ENCODE results near the gene CCDC88C.
A peak's percentile ranks its signal among the peaks of the same experiment; 100 is the strongest.

CCDC88C gene

DNA sequence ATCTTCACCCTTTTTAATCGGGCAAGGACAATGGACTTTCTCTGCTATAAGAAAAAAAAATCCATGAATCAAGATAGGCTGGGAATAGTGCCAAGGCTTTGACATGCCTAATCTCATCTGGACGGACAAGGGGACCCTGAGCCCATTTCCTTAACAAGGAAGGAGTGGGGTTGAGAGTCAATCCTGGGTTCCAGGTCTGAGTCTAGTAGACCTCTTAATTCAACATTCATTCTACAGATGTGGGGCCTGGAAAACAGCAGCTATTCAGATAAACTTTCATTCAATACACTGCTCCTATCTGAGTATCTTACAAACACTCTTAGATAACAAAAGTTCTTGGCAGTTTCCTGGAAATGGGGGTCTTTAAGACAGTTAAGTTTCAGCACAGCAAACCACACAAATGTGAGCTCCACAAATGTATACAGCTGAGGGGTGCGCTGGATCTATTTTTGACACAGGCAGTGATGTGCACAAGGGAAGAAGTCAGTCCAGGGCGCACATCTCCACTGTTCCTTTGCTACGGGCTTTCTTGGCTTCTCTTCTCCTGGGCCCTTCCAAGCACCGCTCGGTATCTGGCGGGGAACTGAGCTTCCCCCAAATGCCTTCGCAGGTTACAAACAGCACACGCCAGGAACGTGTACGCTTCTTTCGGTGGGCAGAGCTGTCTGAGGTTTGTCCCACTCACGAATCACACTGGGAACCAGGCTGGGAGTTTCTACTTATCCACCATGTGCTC is 90.9 kb downstream of the CCDC88C start:
- peak; percentile 56 for DNase-seq

DNA sequence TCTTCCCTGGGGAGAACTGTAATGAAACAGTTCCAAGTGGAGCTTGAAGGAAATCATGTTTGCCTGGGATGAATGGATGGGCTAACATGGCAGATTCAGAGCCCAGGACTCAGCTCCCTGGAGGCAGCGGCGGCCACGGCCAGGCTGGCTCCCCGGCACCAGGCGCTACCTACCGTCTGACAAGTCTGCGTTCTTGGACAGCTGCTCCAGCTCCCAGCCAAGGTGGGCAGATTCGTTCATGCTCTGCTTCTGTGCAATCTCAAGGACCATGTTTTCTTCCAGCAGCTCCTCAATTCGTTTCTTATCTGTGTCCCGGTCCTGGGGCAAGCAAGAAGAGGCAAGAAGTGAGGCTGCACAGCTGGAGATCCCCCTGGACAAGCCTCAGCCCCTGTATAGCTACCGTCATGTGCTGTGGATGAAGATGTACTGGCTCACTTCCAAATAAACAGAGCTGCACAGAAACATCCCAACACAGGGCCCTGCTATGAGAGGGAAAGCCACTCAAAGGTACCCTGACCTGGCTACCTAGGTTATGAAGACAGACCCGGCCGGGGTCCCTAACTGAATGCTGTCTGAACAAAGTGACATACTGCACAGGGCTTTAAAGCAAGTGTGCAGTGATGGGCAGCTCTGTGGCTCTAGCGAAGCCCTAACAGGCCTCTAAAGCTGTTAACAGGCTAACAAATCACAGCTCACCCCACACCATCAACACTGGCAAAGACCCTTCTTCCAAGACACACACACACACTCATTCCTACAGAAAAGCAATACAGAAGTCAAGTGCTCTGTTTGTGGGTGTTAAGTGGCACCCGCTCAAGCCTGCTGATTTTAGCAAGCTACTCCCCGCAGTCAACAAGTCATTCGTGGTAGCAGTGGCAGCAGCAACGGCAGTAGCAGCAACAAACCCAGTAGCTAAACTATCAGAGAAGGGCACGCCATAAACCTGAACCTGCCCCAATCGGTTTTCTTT is 92.7 kb downstream of the CCDC88C start:
- no peak for DNase-seq

GRCh38 chr14:91323671-91324605 is 93.7 kb downstream of the CCDC88C start:
- peak; percentile 60 for DNase-seq

DNA sequence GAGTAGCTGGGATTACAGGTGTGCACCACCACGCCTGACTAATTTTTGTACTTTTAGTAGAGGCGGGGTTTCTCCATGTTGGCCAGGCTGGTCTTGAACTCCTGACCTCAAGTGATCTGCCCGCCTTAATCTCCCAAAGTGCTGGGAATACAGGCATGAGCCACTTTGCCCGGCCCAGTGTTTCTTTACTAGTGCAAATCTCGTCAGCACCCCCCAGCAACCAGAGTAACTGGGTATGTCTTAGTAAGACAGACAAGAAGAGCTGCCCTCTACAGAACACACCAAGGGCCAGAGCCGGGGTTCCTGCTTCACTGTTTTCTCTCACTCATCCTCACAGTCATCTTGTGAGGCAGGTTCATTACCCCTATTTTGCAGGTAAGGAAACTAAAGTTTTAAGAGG is 94.6 kb downstream of the CCDC88C start:
- no peak for DNase-seq

GRCh38 chr14:91322623-91323022 is 95.0 kb downstream of the CCDC88C start:
- no peak for DNase-seq

GRCh38 chr14:91321131-91321530 is 96.5 kb downstream of the CCDC88C start:
- DNase-seq: no peak

DNA sequence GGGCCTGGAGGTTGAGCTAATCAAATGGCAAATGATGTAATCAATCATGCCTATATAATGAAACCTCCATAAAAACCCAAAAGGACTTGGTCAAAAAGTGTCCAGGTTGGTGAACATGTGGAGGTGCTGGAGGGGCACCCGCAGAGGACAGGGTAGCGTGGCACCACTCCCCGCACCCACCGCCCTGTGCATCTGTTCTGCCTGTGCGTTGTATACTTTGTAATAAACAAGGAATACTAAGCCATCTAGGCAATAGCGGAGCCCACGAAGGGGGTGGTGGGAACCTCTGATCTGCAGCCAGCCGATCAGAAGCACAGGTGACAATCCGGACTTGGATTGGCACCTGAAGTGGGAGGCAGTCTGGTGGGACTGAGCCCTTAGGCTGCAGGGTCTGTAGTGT is 97.4 kb downstream of the CCDC88C start:
- DNase-seq: no peak

- no peak for DNase-seq
Measured at GRCh38 chr14:91318911-91319310, 98.7 kb downstream of the CCDC88C start.

GRCh38 chr14:91317381-91318308 is 100.0 kb downstream of the CCDC88C start:
- no peak for DNase-seq

GRCh38 chr14:91316761-91317160 is 100.9 kb downstream of the CCDC88C start:
- no peak for DNase-seq

DNA sequence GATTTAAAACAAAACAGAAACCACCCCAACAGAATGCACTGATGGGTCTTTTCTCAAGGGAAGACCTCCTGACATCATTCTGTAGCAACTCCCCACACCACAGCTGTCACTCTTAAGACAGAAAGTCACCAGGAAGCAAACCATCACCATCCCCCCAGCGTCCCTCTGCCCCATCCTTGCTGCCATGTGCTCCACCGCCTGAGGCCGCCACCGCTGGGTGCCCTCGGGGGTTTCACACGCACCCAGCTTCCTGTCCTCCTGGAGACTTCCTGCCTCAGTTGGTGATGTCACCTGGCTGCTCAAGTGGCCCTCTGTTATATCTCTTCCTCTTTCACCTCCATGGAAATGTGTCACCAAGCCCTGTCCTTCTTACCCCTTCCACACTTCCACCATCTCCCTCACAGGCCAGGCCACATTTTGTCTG is 101.8 kb downstream of the CCDC88C start:
- no peak for DNase-seq

DNA sequence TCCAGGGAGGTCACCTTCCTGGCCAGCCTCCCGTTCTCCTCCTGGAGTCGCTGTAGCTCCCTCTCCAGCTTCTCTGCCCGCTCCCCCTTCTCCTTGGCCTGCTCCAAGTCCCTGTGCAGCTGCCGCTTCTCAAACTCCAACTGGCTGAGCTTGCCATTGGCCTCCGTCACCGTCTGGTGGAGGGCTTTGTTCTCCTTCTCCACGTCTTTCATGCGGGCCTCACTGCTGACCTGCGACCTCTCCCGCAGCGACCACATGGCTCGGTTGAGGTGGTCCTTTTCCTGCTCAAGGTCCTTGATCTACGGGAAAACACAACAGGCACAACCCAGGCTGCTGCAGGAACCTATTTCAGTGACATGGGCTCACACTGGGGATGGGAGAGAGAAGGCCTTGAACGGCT is 103.8 kb downstream of the CCDC88C start:
- no peak for DNase-seq

- DNase-seq: no peak
Measured at GRCh38 chr14:91313154-91313850, 104.3 kb downstream of the CCDC88C start.

DNA sequence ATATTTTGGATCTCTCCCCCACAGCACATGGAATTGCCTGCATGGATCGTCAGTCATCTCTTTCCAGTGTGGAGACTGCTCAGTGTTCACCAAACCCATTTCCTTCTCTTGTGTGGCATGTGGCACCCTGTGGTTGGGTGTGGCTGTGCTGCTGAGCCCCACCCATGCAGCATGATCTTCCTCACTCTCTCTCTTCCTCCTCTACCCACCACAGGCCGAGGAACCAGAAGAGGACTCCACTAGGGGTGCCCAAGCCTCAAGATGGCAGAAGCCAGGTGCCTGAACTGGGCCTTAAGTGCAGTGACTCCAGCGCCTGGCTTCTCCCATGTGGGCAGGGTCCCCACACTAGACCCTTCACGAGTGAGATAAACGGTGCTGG is 106.3 kb downstream of the CCDC88C start:
- DNase-seq: no peak

GRCh38 chr14:91310606-91311283 is 106.9 kb downstream of the CCDC88C start:
- DNase-seq: no peak

- no peak for DNase-seq
Measured at GRCh38 chr14:91309756-91310280, 107.8 kb downstream of the CCDC88C start.

- DNase-seq: no peak
Measured at GRCh38 chr14:91308337-91308736, 109.3 kb downstream of the CCDC88C start.

DNA sequence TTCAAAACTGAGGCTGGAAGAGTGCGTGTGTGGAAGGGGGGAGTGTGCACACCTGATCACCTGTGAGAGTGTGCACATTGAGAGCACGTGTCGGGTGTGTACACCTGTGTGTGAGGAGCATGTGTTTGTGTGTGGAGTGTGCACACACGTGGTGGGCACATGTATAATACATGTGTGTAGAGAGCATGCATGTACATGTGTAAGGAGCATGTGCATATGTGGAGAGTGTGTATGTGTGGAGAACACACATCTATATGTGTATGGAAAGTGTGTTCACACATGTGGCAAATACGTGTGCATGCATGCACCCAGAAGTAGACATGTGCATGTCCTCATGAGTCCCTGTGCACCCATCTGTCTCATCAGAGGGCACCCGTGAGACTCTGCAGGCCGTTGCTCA is 110.0 kb downstream of the CCDC88C start:
- DNase-seq: no peak

DNA sequence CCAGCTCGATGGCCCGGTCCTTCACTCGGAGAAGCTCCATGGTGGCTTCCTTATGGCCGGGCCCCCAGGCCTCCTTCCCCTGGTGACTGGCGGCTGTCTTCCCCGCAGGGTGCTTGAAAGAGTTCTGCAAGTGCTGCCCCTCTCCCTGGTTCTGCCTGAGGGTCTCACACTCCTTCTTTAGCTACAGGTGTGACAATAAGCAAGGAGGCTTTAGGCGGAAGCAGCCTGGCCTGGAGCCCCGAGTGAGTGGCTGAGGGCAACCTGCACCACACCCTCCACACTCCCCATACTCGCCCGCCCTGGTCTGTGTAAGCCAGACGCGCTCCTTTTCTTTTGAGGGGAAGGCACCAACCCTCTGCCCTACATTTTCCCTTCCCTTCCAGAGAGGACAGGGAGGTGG is 110.6 kb downstream of the CCDC88C start:
- no peak for DNase-seq

DNA sequence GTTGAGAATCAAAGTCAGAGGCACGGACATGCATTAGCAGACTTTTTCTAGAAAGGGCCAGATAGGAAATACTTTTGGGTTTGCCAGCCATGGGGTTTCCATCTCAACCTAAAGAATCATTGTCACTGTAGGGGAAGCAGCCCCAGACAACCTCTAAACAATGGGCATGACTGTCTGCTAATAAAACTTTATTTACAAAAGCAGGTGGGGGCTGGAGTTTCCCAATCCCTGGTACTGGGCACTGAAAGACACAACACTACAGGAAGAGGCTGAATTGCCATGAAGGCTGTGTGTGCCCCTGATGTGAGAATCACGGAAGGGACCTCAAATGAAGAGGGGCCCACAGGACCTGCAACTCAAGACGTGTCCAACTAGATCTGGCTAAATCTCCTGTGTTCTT is 111.1 kb downstream of the CCDC88C start:
- DNase-seq: no peak

Data from NCI-H82 (cell line).